ENCODE measurements around the gene C10orf105. TPM values are rescaled to one million over a fixed set of nuclear protein-coding genes. Genes with fewer than 3 reads are reported as not detected.

The C10orf105 gene
- total and polyA plus RNA-seq, 2 of the 8 experiments (the other 6 are each of a cell fraction or from before 2014, with no cell fraction given) = 0.71 to 0.73 TPM

- CTCF ChIA-PET (ENCODE audit: partially characterized antibody) = interaction anchor here (0.6 to 4.9 kb wide), 20 partner anchors 9 to 1324 kb away, joined by 3 to 23 read pairs (median 4); partner anchors contain the start of gene VSIR
- TF ChIP-seq USF2 (IDR thresholded peaks at IDR 0.05; ENCODE audit: low read length) (no peak), TBP (IDR thresholded peaks at IDR 0.05; ENCODE audit: low read depth, low read length) (no peak), SAP30 (IDR thresholded peaks at IDR 0.05; ENCODE audit: insufficient read depth, insufficient replicate concordance, low read length) (no peak), E2F6 (IDR thresholded peaks at IDR 0.05) (no peak), MAX (IDR thresholded peaks at IDR 0.05) (no peak), ATF3 (IDR thresholded peaks at IDR 0.05; ENCODE audit: insufficient read depth, low read depth, low read length) (no peak), ATF2 (IDR thresholded peaks at IDR 0.05; ENCODE audit: low read length) (no peak), RFX5 (IDR thresholded peaks at IDR 0.05; ENCODE audit: borderline replicate concordance, low read depth, low read length) (no peak)
Observed at GRCh38 chr10:71725249-71725648, 5.7 kb upstream of the C10orf105 start.

More at GRCh38 chr10:71725249-71725648, 5.7 kb upstream of the C10orf105 start:
- Histone ChIP-seq H4K5ac (ENCODE audit: insufficient read length, low read depth, low read length) (no peak overlapping the region), H4K8ac (ENCODE audit: extremely low read depth, insufficient read depth, low read length) (peak overlapping the region; percentile 37; the same call in 1 of the 2 replicates), H3K4ac (replicated peaks; ENCODE audit: insufficient read length, low read depth, low read length) (no peak overlapping the region), H2AFZ (ENCODE audit: low read length) (no peak overlapping the region), H3K79me2 (ENCODE audit: control insufficient read depth in 1 of 2, insufficient read depth in 2 of 2, low read length in 2 of 2) (no peaks in the 10 kb centered on the region), H2BK20ac (ENCODE audit: low read length) (no peak overlapping the region), H3K14ac (ENCODE audit: insufficient read length) (no peak overlapping the region), H2BK5ac (ENCODE audit: low read depth, low read length) (no peak overlapping the region), H2BK15ac (ENCODE audit: low read length) (0 out of 2 replicates have a peak overlapping the region, but pooled peaks have one; percentile 16), H3K23ac (ENCODE audit: insufficient read length) (no peak overlapping the region), H3K56ac (replicated peaks; ENCODE audit: insufficient read length, low read depth, low read length) (no peak overlapping the region), H3K9me3 (ENCODE audit: insufficient read depth in 2 of 2, low read depth in 1 of 2, low read length in 1 of 2) (no peaks in the 10 kb centered on the region), H3K27me3 (replicated peaks in 1 of 4; ENCODE audit: control insufficient read depth in 3 of 4, extremely low read depth in 1 of 4, insufficient read depth in 3 of 4, low read length in 3 of 4) (peaks cover 0 to 4% (median 0%) of the 10 kb centered on the region in 4 experiments; a peak in 2 of 7 replicates), H2AK5ac (ENCODE audit: low read depth, low read length) (no peak overlapping the region), H3K79me1 (ENCODE audit: low read depth, low read length) (no peaks in the 10 kb centered on the region), H3K23me2 (ENCODE audit: low read depth, low read length) (no peaks in the 10 kb centered on the region; the same call in 1 of the 2 replicates), H3K36me3 (ENCODE audit: control insufficient read depth in 2 of 4, insufficient read depth in 4 of 4, low read length in 3 of 4) (no peaks in the 10 kb centered on the region), H3K4me3 (ENCODE audit: extremely low read depth in 1 of 4, insufficient read depth in 2 of 4, low read depth in 3 of 4, low read length in 4 of 4) (no peak overlapping the region), H3K27ac (ENCODE audit: low read depth, low read length) (no peak overlapping the region), H3K18ac (ENCODE audit: extremely low read depth, low read length) (no peak overlapping the region), H4K20me1 (replicated peaks in 1 of 2; ENCODE audit: control insufficient read depth in 1 of 2, insufficient read depth in 2 of 2, low read length in 2 of 2) (no peaks in the 10 kb centered on the region), H3K9ac (replicated peaks in 1 of 4; ENCODE audit: extremely low read depth in 1 of 4, low read depth in 3 of 4, low read length in 3 of 4) (no peak overlapping the region), H2BK12ac (ENCODE audit: low read depth, low read length) (no peak overlapping the region), H3K4me2 (ENCODE audit: insufficient read depth in 1 of 2, low read depth in 2 of 2, low read length in 2 of 2) (no peak overlapping the region), H4K91ac (replicated peaks; ENCODE audit: insufficient read length, low read length) (no peak overlapping the region), H3K4me1 (replicated peaks in 1 of 4; ENCODE audit: control insufficient read depth in 3 of 4, insufficient read depth in 4 of 4, low read length in 3 of 4) (peaks cover 0 to 5% (median under 1%) of the 10 kb centered on the region in 4 experiments; a peak in 5 of 7 replicates), H2BK120ac (replicated peaks; ENCODE audit: low read depth, low read length) (no peak overlapping the region)
- 92% methylated on average over 14 of the region's 14 CpGs; no CpG with 5 or more reads in 1 of the 2 experiments for WGBS, 2 experiments (ENCODE audit: extremely low coverage in 1 of 2, insufficient coverage in 1 of 2, insufficient read length in 1 of 2, insufficient replicate concordance in 2 of 2, low coverage in 1 of 2, low lambda C conversion rate in 2 of 2, missing lambda C conversion rate in 1 of 2)
- no peak for DNase-seq (ENCODE audit: low read depth in 1 of 2, low spot score in 2 of 2)
- POLR2A ChIA-PET (ENCODE audit: partially characterized antibody) = no interaction called here
- FAIRE-seq = no peak
